HepG2 (cell line): Measurements from ENCODE around the gene MED13L.

ENCODE experiments used
- CTCF ChIP-seq: sonication (generic); formaldehyde crosslinking; IDR thresholded peaks from 2 replicates; pipeline ENCODE4 v1.5.0; 2020; ENCODE audit warnings: mild to moderate bottlenecking, missing genetic modification reagents, moderate library complexity
- E2F5 ChIP-seq: sonication (generic); formaldehyde crosslinking; conservative IDR thresholded peaks from 2 replicates; pipeline ENCODE4 v1.4.0; 2020; ENCODE audit warnings: missing genetic modification reagents
- EP300 ChIP-seq, 3 experiments: sonication (generic) in 1 of 3; formaldehyde crosslinking in 1 of 3; IDR thresholded peaks; 2 replicates each; pipeline versions ENCODE4 v1.5.1 to v1.6.1; 2011 to 2020; ENCODE audit warnings: low read depth in 2 of 3, low read length in 2 of 3, borderline replicate concordance in 1 of 3, improper control_type of control experiment in 1 of 3, mild to moderate bottlenecking in 1 of 3, missing genetic modification reagents in 1 of 3, moderate library complexity in 1 of 3
- POLR2AphosphoS5 ChIP-seq: IDR thresholded peaks from 2 replicates; pipeline ENCODE4 v1.6.1; 2012; ENCODE audit warnings: low read depth, low read length
- SCMH1 ChIP-seq: sonication (generic); formaldehyde crosslinking; IDR thresholded peaks from 2 replicates; pipeline ENCODE4 v1.9.0; 2021; ENCODE audit warnings: missing genetic modification reagents, mild to moderate bottlenecking, borderline replicate concordance
- SP2 ChIP-seq: sonication (generic); formaldehyde crosslinking; IDR thresholded peaks from 2 replicates; pipeline ENCODE4 v1.5.1; 2020; ENCODE audit warnings: mild to moderate bottlenecking, missing genetic modification reagents
- YY1 ChIP-seq: IDR thresholded peaks from 2 replicates; pipeline ENCODE4 v1.6.1; 2011; ENCODE audit warnings: low read length, low read depth, moderate library complexity, mild to moderate bottlenecking; ENCODE audit not compliant: insufficient read depth, insufficient replicate concordance
- ZBTB38 ChIP-seq: sonication (generic); formaldehyde crosslinking; IDR thresholded peaks from 2 replicates; pipeline ENCODE4 v1.5.1; 2020; ENCODE audit warnings: mild to moderate bottlenecking, missing genetic modification reagents

- TF ChIP-seq EP300 (IDR thresholded peaks at IDR 0.05; ENCODE audit: low read depth in 2 of 2, low read length in 2 of 2) (no peak), EP300 (CRISPR knock-in tag; IDR thresholded peaks at IDR 0.05; ENCODE audit: borderline replicate concordance) (no peak), SP2 (CRISPR knock-in tag) (no peak), YY1 (no peak), ZBTB38 (CRISPR knock-in tag) (no peak), SCMH1 (CRISPR knock-in tag) (no peak), POLR2AphosphoS5 (no peak), CTCF (CRISPR knock-in tag) (no peak), E2F5 (CRISPR knock-in tag) (no peak)
Measured at GRCh38 chr12:115920395-115921183, 356.9 kb downstream of the MED13L start.
